Measurements from ENCODE around the gene PRKAR2B. TPM values are rescaled to one million over a fixed set of nuclear protein-coding genes. Genes with fewer than 3 reads are reported as not detected.
A peak's percentile ranks its signal among the peaks of the same experiment; 100 is the strongest.

PRKAR2B gene
- total and polyA plus RNA-seq, 10 donors: 8.3 to 74.4 (median 38.9) TPM

DNA sequence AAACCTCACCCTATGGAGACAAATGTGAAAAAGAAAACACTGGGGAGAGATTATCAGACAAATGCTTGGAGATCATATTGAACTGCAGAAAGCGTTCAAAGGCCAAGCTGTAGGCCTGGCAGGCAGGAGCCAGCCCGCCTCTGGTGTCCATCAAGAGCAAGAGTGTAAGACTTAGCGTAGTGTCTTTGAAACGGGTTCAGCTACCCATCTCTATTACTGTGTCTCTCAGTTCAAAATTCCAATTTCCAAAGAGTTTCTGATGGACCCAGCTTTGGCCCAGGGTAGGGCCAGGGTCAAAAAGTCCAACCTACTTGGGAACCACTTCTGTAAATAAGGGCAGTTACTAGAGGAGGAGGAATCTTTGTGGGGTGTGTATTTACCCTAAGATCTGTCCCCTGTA, 78.9 kb downstream of the PRKAR2B start:
- TF ChIP-seq, protein P1, sequence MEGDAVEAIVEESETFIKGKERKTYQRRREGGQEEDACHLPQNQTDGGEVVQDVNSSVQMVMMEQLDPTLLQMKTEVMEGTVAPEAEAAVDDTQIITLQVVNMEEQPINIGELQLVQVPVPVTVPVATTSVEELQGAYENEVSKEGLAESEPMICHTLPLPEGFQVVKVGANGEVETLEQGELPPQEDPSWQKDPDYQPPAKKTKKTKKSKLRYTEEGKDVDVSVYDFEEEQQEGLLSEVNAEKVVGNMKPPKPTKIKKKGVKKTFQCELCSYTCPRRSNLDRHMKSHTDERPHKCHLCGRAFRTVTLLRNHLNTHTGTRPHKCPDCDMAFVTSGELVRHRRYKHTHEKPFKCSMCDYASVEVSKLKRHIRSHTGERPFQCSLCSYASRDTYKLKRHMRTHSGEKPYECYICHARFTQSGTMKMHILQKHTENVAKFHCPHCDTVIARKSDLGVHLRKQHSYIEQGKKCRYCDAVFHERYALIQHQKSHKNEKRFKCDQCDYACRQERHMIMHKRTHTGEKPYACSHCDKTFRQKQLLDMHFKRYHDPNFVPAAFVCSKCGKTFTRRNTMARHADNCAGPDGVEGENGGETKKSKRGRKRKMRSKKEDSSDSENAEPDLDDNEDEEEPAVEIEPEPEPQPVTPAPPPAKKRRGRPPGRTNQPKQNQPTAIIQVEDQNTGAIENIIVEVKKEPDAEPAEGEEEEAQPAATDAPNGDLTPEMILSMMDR (IDR thresholded peaks at IDR 0.05 in 8 of 11, conservative IDR thresholded peaks at IDR 0.05 in 3 of 11): no peak
- TF ChIP-seq POLR2A (IDR thresholded peaks at IDR 0.05): no peak
- TF ChIP-seq POLR2AphosphoS5 (IDR thresholded peaks at IDR 0.05): no peak
- peaks cover 3 to 26% (median 12%) of the 10 kb centered on the region in 6 donors for H3K4me1 ChIP-seq
- no peaks in the 10 kb centered on the region for H3K36me3 ChIP-seq
- DNase-seq: no peak
- H3K27me3 ChIP-seq (replicated peaks in 1 of 7): no peaks in the 10 kb centered on the region
- no peaks in the 10 kb centered on the region for H3K9me3 ChIP-seq
- H3K4me3 ChIP-seq: no peak overlapping the region
- 92 to 97% (median 96%) methylated on average over 4 of the region's 4 CpGs for WGBS, 5 donors
- no peak overlapping the region for H3K27ac ChIP-seq
- intact Hi-C loops (cut with DNase I; ENCODE audit: low total_unique reads): no loop called here

DNA sequence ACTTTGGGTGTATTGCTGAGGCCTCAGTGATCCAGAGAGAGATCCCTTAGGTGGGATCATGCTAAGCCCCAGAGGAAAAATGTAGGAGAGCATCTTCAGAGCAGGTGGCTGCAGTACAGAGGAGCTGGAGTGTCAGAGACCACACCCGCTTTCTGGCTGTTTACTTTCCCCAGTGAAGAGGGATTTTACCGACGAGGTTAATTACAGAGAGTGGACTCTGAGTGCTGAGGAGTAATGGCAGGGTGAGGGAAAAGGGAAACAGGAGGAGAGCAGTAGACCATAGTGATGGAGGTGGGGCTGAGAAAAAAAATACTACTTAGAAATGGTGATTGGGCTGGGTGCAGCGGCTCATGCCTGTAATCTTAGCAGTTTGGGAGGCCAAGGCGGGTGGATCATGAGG, 81.0 kb downstream of the PRKAR2B start:
- H3K9me3 ChIP-seq: no peaks in the 10 kb centered on the region
- peaks cover 3 to 24% (median 10%) of the 10 kb centered on the region in 6 donors for H3K4me1 ChIP-seq
- no peaks in the 10 kb centered on the region for H3K27me3 ChIP-seq (replicated peaks in 1 of 7)
- H3K36me3 ChIP-seq: no peaks in the 10 kb centered on the region
- TF ChIP-seq POLR2AphosphoS5 (IDR thresholded peaks at IDR 0.05) (no peak), POLR2A (IDR thresholded peaks at IDR 0.05) (no peak)
- TF ChIP-seq, protein P1 (IDR thresholded peaks at IDR 0.05 in 8 of 11, conservative IDR thresholded peaks at IDR 0.05 in 3 of 11): no peak
- intact Hi-C loops (cut with DNase I; ENCODE audit: low total_unique reads): no loop called here
- H3K4me3 ChIP-seq: no peak overlapping the region
- WGBS, 5 donors: 85 to 92% (median 88%) methylated on average over 5 of the region's 5 CpGs
- peak overlapping the region in 5 of 8 donors; percentile 65 to 84 (median 81) for H3K27ac ChIP-seq
- DNase-seq: no peak

DNA sequence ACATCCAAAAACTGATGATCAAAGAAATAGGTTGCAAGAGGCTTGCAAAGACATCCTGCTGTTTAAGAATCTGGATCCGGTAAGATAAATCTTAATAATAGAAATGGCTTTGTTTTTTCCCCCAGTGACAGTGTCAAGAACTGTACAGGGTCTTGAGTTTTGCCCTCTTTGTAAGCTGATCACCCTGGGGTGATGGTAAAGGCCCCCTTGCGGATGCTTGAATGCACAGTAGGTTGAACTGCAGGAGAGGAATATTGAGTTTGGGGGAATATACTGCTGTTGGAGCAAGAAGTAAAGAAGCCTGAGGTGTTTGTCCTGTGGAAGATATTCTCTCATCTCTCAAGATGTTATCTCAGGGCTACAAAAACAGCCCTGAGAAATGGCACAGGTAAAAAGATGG, 83.7 kb downstream of the PRKAR2B start:
- TF ChIP-seq, protein P1 (IDR thresholded peaks at IDR 0.05 in 8 of 11, conservative IDR thresholded peaks at IDR 0.05 in 3 of 11): no peak
- TF ChIP-seq POLR2A (IDR thresholded peaks at IDR 0.05): no peak
- no peak for TF ChIP-seq POLR2AphosphoS5 (IDR thresholded peaks at IDR 0.05)
- no peak for DNase-seq

DNA sequence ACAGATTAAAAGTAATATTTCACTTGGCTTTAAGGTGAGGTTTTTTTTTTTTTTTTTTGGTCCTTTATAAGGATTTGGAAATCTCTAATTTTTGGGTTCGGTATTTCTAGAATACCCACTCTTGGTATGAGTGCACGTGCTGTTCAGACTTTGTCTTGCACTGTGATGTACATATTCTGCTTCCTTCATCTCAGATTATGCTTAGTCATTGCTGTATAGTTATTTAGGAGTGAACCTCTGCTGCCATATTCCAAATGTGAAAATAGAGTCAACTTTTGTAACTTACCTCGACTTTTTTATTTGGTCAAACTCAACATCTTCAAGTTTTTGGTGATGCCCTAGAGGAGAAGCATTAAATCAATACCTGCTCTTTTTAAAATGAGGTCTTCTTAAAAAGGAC, 84.2 kb downstream of the PRKAR2B start:
- intact Hi-C loops (cut with DNase I; ENCODE audit: low total_unique reads): no loop called here
- H3K4me3 ChIP-seq: no peak overlapping the region

More for the DNA sequence above, 83.7 kb downstream of the PRKAR2B start:
- no peaks in the 10 kb centered on the region for H3K36me3 ChIP-seq
- H3K4me1 ChIP-seq: peaks cover 3 to 24% (median 10%) of the 10 kb centered on the region in 6 donors
- no peaks in the 10 kb centered on the region for H3K9me3 ChIP-seq
- 91 to 97% (median 95%) methylated on average over 2 of the region's 2 CpGs for WGBS, 5 donors
- H3K27ac ChIP-seq: no peak overlapping the region
- H3K4me3 ChIP-seq: no peak overlapping the region
- no peaks in the 10 kb centered on the region for H3K27me3 ChIP-seq (replicated peaks in 1 of 7)
- intact Hi-C loops (cut with DNase I; ENCODE audit: low total_unique reads): no loop called here

More for the DNA sequence above, 84.2 kb downstream of the PRKAR2B start:
- WGBS, 5 donors: 92 to 96% (median 95%) methylated on average over 3 of the region's 3 CpGs
- Histone ChIP-seq H3K27ac (no peak overlapping the region), H3K9me3 (no peaks in the 10 kb centered on the region), H3K4me1 (peaks cover 3 to 24% (median 10%) of the 10 kb centered on the region in 6 donors), H3K27me3 (replicated peaks in 1 of 7) (no peaks in the 10 kb centered on the region), H3K36me3 (no peaks in the 10 kb centered on the region)
- DNase-seq: no peak
- TF ChIP-seq POLR2AphosphoS5 (IDR thresholded peaks at IDR 0.05) (no peak), POLR2A (IDR thresholded peaks at IDR 0.05) (no peak)
- TF ChIP-seq, protein P1 (IDR thresholded peaks at IDR 0.05 in 8 of 11, conservative IDR thresholded peaks at IDR 0.05 in 3 of 11): no peak

Data from spleen (tissue), 11 donors.